DMS153 treated with DMSO at 0.1 percent for 48 hours (cell line): ENCODE results near the gene TMEM134.
"Not testable (repeated sequence)": the region's sequence is repeated elsewhere in the genome, so short reads cannot be mapped to it uniquely, and the experiment has no call there.

ENCODE experiments used
- DNase-seq: peaks from one replicate; lab custom pipeline; 2025; ENCODE audit not compliant: unreplicated experiment; lab: John Stamatoyannopoulos, UW

The TMEM134 gene, protein sequence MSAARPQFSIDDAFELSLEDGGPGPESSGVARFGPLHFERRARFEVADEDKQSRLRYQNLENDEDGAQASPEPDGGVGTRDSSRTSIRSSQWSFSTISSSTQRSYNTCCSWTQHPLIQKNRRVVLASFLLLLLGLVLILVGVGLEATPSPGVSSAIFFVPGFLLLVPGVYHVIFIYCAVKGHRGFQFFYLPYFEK

DNA sequence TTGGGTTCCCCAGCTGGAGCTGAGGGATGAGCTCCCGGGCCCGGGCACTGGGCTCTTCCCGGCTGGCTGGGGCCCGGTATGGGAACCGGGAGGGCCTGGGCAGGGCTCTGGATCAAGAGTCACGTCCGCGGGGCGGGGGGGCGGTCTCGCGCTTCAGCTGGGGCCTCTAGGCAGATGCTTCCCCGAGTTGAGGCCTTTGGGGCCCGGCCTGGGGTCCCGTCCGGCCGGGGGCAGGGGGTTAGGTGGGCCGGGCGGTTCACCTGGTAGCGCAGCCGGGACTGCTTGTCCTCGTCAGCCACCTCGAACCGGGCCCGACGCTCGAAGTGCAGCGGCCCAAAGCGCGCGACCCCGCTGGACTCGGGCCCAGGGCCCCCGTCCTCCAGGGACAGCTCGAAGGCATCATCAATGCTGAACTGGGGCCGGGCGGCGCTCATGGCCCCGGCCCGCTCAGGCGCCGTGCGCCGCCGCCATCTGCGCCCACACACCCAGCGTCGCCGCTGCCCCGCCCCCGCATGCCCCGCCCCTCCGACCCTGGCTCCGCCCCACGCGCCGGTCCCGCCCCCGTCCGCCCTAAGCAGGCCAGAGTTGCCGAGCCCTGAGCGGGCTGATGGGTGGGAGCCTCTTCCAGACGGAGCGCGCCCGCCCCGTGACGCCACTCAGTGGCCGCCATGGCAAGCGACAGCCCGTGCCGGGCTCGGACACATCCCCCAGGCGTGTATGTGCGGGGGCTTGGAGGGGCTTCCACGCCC, at the start of gene TMEM134:
Gene TMEM134 (minus strand): TSS at position 493 of the 749 bp plus-strand sequence. CDS start 59 bp downstream, at position 434.
- DNase-seq = peak; percentile 64

DNA sequence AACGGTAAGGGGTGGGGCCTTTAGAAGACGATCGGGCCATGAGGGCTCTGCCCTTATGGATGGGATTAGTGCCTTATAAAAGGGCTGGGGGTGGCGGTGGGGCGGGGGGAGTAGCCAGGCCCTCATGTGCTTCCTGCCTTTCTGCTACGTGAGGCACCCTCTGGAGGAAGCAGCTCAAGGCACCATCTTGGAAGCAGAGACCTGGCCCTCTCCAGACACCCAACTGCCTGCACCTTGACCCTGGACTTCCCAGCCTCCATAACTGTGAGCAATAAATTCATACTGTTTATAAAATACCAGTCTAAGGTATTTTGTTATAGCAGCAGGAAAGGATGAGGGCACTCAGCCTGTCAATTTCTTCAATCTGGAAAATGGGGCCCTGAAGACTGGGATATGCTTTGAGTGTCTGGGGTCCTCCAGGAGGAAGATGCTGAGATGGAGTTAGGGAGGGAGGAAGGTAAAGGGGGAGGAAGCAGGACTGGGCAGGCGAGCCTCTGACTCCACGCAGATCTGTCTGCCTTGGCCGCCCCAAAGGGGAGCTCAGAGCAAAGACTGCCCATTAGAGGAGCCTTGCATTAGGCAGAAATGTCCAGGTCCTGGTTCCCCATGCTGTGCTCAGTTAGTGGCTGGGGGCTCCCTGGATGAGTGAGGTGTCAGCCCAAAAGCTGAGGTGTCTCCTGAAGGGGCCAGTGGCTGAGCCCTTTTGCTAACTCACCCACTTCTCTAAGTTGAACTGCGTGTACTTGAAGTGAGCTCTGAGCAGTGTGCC, 48.9 kb upstream of the TMEM134 start:
- no peak for DNase-seq

DNA sequence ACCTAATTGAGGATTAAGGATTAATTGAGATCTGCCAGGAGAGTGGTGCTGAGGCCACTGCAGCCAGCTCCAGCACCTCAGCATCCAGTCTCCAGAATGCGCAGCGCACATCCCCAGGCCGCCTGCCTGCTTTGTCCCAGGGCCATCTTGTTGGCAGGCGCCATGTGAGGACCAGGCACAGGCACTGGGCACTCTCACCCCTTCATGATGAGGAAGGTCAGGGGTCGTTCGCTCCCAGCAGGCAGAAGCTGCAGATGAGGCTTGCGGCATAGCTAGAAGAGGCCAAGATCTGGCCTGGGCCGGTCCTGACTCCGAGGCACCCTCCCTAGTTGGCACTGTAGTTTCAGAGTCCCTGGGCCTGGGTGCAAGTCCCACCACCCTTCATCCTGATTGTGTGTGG, 47.8 kb upstream of the TMEM134 start:
- no peak for DNase-seq

DNA sequence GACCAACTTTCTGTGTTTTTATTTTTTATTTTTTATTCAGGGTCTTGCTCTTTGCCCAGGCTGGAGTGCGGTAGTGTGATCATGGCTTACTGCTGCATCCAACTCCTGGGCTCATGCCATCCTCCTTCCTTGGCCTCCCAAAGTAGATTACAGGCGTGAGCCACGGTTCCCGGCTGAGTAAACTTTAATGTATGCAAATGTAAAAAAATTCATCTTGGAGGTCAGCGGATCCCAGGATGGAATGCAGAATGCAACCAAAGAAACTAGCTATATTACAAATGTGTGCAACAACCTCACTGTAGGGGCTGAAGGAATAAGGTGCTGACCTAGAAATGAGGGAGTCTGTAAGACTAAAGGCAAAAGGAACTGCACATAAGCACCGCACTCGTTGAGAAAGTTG, 45.1 kb upstream of the TMEM134 start:
- no peak for DNase-seq

DNA sequence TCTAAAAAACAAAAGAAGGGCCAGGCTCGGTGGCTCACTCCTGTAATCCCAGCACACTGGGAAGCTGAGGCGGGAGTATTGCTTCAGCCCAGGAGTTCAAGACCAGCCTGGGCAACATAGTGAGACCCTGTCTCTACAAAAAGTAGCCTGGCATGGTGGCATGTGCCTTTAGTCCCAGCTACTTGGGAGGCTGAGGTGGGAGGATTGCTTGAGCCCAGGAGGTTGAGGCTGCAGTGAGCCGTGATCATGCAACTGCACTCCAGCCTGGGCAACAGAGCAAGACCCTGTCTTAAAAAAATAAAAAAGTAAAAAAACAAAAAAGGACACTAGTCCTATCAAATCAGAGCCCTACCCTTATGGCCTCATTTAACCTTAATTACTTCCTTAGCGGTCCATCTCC, 42.5 kb upstream of the TMEM134 start:
- DNase-seq = not testable (repeated sequence)

DNA sequence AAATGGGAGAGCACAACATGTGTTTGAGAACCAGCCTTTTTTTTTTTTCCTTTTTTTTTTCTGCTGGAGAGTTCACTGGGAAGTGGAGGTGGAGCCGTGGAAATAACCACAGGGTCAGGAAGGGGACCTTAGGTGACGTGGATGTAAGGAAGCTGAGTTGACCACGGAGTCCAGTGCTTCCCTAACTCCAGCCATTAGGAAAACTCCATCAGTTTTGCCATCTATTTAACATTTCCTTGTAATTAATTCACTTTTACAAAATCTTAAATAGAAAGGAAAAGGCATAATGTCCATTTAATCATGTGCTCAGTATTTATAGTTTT, 40.9 kb upstream of the TMEM134 start:
- no peak for DNase-seq

DNA sequence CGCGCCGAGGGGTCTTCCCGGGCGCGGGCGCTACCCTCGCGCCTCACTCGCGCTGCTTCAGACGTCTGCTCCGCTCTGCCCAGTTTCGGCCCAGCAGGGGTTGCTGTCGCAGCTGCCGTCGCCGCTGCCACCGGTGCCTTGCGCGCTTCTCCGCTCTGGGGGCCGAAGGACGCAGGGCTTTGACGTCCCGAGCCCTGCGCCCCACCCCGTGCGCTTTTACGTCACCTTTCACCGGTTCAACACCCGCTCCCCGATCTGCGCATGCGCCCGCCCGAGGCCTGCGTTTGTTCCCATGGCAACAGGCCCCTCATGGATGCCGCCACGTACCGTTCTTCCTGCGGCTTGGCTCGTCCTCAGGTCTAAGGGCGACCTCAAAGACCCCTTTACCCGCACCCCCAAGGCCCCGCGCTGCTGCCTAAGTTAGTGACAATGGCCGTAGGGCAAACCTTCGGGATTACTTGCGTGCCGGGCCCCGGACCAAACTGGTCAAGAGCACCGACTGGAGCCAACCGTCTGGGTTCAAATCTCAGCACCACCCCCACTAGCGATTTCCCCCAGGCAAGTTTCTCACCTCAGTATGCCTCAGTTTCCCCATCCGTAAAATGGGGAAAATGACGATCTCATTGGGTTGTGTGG, 39.6 kb upstream of the TMEM134 start:
- peak; percentile 89 for DNase-seq

DNA sequence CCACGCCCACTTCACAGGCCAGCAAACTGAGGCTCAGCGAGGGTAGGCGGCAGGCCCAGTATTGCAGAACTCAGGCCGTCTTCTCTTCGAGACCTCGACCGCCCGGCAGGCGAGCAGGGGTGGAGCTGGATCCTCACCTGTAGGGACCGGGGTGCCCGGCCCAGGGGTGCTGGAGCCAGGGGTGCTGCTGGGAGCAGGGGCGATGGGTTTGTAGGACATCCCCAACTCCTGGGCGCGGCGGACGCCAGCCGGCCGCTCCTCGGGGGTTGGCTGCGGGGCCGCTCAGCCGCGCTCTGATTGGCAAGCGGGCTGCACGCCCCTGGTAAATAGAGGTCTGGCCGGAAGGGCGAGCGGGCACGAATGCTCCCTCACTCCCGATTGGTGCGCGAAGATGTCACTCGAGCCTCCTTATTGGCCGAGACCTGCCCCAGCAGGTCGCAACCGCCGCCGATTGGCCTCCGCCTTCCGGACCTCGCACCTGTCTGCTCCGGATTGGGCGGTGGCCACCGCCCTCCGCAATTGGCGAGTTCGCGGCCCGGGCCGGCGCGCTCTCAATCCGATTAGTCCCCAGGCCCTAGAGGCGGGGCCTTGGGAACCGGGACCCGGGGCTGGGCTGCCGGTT, 38.9 kb upstream of the TMEM134 start, which contains the start of gene CDK2AP2:
Gene CDK2AP2 (minus strand): TSS at position 299 of the 622 bp plus-strand sequence. CDS start 80 bp downstream, at position 219.
- DNase-seq = peak; percentile 89

DNA sequence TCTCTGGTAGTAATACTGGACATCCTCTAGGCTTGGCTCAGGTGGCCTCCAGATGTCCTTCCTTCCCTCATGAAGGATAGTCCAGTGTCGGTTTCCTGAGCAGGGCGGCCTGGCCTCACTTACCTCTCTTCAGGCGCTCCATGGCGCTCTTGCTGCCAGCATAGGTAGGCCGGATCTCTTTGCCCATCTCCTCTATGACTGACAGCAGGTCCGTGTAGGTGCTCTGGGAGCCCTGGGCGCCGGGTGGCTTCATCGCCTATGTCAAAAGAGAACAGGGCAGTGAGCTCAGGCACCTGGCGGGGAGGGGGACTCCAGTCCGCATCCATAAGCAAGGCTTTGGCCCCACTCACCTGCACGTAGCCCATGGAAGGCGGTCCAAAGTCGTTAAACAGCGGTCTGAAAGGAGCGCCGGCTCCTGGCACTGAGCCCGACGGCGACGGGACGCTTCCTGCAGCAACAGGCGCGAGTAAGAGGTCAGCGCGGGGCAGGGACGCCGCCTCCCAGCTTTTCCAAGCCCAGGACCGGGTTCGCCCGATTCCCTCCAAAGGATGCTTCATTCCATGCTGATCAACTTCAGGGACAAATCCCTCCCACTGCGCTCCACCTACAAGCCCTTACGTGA, 38.3 kb upstream of the TMEM134 start:
- DNase-seq = no peak

DNA sequence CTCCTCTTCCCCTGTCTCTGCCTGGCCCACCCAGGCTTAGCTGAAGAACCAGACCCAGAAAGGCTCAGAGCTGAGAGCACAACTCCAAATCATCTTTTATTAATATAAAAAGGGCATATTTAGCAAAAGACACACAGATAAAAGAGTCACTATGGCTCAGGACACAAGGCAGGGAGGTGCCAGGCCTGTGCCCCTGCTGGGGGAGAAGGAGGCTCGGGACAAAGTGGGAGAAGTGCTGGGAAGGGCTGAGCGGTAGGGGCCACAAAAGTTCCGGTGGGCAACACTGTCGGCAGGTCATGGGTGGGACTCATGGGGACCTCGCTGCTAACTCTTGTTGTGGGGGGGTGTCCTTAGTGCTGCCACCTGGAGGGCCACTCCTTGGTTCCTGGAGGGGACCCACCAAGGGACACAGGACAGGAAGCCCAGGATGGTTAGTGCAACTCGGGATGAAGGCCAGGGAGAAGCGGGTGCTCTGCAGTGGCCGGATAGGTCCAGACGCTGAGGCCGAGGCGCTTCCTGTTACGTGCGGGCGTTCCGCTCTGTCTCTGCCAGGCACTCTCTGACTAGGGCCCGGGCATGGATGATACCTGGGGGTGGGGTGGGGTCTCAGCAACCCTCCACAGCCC, 37.5 kb upstream of the TMEM134 start:
- no peak for DNase-seq

DNA sequence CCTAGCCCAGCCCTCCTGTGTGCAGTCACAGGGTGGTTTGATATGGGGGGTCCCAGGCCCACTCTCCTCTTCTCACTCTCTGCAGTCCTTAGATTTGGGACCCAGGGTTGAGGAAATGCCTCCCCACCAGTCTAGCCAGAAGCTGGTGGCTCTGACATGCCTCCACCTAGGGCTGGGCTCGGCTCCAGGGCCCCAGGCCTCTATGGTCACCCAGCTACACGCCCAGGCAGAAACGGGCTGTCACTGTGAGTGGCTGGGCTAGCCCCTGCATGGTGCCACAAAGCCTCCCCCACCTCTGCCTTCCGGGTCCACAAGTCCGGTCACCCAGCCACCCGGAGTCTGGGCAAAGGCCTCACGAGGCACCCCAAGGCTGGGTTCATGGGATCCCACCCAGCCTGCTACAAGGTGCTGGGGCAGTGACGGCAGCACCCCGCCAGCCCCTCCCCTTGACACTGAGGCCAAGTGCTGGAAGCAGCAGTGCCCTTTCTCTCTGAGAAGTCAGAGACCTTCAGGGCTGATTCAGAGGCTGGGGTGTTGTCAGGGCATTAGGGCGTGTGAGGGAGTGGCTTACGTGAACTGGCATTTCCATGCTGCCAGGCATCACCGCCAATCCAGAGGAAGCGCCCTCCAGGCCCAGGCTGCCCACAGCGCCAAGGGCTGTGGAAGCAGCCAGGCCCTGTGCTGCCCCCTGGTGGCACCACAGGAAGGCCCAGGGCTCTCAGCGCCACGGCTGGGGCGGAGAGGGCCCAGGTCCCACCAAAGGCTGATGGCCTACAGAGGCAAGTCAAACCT, 36.8 kb upstream of the TMEM134 start:
- DNase-seq = peak; percentile 77

DNA sequence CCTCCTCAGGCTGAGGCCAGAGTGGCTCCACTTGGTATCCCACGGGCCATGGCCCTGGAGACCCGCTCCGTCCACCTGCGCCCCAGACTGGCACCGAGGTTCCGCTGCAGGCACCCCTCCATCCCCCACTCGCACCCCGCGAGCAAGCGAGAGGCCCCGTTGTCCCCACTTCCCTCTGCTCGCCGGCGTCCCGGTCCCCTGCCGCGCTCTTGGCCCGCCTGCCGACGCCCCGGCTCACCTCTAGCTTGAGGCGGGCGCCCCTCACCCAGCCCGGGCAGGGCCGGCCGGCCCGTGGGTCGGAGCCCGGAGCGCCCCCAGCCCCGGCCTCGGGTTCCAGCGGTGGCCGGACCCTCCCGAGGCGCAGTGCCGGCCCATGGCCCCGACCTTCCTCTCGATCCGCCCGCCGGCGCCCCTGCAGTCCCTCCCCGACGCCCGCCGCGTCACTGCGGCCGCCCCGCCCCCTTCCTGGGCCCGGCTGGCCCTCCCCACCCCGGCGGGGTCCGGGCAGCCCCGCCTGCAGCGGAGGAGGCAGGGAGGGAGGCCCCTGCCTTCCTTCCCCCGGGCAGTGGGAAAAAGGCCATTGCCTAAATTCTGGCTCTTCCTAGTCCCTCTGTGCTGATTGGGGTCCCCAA, 36.0 kb upstream of the TMEM134 start, which contains the start of gene PITPNM1:
Gene PITPNM1 (minus strand): TSS at position 414 of the 632 bp plus-strand sequence. CDS start 1,183 bp downstream, outside the sequence.
- DNase-seq = peak; percentile 18

DNA sequence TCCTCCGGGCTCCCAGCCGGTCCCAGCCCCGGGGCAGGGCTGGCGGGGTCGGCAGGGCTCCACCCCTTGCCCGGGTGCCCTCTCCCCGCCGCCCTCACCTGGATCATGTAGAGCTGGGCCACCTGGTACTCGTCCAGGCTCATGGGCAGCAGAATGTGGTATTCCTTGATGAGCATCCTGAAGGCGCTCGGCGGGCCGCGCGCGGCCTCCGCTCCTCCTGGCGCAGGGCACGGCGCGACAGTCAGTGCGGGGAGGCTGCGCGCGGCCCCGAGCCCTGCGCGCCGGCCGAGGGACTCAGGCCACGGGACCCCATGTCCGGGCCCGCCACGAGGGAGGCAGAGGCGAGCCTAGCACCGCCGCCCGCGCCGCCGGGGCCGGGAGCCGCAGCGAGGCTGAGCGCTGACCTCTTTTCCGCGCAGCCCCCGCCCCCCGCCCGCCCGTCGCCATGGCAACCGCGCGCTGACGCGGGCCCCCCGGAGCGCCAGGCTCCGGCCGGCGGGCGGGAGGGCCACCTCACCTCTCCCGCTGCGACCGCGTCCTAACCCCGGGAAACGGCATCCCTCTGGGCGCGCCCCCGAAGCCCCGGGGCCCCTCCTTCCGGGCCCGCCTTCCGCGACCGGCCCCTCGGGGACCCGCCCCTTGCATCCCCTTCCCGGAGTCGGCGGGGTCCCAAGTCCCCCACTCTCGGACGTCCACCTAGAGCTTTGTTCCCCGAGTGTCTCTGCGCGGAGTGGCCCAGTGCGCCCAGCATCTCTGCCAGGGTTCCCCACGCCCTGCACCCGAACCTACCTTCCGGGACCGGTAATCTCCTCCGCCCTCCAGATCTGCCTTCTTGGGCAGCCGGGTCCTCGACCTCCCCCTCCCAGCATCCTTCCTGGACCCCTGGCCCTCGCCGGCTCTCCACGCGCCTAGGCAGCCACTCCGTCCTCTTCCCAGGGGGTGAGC, 35.2 kb upstream of the TMEM134 start:
- no peak for DNase-seq

DNA sequence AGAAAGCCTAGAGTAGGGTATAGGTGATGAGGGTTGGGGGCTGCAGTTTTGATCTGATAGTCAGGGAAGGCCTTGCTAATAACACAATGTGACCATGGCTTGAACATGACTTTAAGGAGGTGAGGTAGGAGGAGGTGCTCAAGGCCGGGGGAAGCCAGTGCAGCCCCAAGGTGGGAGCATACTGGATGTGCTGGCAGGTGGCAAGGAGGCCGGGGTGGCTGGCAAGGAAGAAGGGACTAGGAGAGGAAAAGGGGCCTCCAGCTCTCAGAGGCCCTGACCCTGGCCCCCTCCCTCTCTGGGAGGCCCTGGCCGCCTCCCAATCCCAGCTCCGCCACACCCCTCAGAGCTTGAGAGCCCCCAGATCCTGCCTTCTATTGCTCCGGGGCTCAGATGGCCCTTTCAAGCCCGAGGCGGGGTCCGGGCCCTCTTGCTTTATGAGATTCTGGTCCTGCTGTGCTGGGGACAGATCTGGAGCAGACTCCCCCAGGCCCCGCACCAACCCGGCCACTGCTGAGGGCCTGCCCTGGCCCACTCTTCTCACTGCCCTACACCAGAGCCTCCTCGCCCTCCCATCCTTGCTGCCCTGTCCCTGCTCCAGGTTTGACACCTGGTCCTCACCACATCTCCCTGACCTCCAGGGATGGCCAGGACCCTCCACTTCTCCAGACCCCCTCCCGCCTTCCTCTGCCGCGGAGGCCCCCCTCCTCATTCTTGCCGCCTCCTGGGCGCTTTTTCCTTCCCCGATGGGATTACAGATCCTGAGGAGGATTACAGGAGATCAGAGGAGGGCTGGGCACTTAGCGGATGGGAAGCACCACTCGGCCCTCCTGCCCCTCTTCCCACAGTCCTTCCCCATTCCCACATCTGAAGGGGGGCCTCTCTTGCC, 34.3 kb upstream of the TMEM134 start:
- DNase-seq = no peak

DNA sequence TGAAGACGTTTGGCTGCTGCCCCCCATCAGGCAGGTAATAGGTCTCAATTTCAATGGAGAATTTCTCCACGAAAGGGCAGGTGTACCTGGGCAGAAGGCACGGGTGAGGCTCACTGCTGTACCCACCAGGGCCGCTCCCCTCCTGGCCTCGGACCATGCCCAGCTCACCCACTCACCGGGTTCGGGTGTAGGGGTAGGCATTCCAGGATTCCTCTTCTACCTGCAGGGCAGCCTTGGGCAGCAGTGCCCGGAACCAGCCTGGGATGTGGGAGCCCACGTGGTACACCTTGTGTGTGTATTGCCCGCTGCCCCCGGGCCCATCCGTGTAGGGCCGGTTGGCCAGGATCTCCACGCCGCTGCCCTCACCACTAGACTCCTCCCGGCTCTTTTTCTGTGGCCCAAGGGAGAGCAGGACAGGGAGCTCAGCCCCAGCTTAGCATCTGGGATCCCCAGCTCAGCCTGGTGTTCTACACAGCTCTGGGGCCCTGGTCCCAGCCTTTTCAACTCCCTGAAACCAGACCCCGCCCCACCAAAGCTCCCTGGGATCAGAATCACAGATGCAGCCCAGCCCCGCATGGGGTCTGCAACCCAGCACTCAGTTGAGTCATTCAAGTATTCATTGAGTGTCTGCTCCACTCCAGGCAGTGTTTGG, 33.4 kb upstream of the TMEM134 start:
- DNase-seq = no peak

DNA sequence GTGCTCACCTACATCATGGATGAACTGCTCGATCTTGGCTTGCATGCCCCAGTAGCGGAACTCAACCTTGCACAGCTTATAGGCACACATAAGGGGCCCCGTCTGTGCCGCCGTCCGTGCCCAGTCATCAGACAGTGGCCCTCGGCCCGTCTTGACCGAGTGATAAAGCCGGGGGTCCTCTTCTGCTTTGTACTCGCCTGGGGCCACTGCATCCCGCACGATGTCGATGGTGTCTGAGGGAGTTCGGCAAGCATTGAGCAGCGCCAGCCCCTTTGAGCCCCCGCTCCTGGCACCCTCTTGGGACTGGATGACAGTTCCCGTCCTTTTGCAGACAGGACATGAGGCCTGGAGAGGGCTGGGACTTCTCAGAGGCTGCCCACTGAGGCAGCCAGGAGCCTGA, 32.8 kb upstream of the TMEM134 start:
- DNase-seq = no peak
